CD4-positive, alpha-beta T cell treated with Interleukin-4 for 4 hours (primary cell): ENCODE measurements around the gene TAS2R50.
A peak's percentile ranks its signal among the peaks of the same experiment; 100 is the strongest.
"Not testable (repeated sequence)": the region's sequence is repeated elsewhere in the genome, so short reads cannot be mapped to it uniquely, and the experiment has no call there.

ENCODE experiments used
- DNase-seq: peaks from one replicate; pipeline ENCODE4 v3.0.0-alpha.2; 2020

The TAS2R50 gene, protein sequence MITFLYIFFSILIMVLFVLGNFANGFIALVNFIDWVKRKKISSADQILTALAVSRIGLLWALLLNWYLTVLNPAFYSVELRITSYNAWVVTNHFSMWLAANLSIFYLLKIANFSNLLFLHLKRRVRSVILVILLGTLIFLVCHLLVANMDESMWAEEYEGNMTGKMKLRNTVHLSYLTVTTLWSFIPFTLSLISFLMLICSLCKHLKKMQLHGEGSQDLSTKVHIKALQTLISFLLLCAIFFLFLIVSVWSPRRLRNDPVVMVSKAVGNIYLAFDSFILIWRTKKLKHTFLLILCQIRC

DNA sequence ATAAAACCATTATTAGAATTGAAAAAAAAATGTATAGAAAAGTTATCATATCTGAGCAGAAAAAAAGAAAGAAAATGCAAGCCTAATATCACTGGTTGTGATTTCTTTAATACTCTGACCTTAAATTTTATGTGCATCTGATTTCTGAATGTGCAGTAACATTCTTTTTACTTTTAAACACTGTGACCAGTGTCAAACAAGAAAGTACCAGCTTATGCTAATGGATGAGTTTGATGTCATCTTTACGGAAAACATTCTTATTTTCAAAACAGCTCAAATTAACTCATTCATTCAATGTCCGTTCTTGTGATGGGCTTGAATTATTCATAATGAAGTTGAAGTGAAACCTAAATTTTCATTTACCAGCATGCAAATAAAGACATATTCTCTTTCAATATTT, at the start of gene TAS2R50:
TAS2R50 (minus strand) TSS at position 101 of the 400 bp plus-strand sequence; CDS start at position 49, 52 bp downstream.
- DNase-seq = no peak

- not testable (repeated sequence) for DNase-seq
Measured at GRCh38 chr12:11033959-11034358, 47.2 kb upstream of the TAS2R50 start.

DNA sequence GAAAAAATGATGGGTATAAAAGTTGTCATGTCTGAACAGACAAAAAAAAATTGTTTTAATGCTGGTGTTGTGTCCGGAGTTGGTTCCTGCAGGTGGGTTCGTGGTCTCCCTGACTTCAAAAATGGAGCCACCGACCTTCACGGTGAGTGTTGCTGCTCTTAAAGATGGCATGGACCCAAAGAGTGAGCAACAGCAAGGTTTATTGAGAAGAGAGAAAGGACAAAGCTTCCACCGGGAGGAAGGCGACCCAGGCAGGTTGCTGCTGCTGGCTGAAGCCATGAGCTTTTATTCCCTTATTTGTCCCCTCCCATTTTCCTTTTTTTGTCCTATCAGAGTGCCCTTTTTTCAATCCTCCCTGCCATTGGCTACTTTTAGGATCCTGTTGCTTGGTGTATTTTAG, 44.6 kb upstream of the TAS2R50 start, which contains the start of gene TAS2R31:
TAS2R31 (minus strand) TSS at position 101 of the 400 bp plus-strand sequence; CDS start at position 29, 72 bp downstream.
- no peak for DNase-seq

GRCh38 chr12:11026118-11026517, 39.4 kb upstream of the TAS2R50 start:
- DNase-seq = no peak

- no peak for DNase-seq
Measured at GRCh38 chr12:11023387-11023786, 36.7 kb upstream of the TAS2R50 start.

- DNase-seq = no peak
Measured at GRCh38 chr12:11022520-11022919, 35.8 kb upstream of the TAS2R50 start, which contains the start of gene TAS2R19. TAS2R19 (minus strand) TSS chr12:11022620; CDS start chr12:11022571, 49 bp downstream.

- DNase-seq = no peak
Measured at GRCh38 chr12:11016937-11017336, 30.2 kb upstream of the TAS2R50 start.

GRCh38 chr12:11015775-11016430, 29.2 kb upstream of the TAS2R50 start:
- DNase-seq = no peak

- DNase-seq = no peak
Measured at GRCh38 chr12:11014234-11014633, 27.5 kb upstream of the TAS2R50 start.

DNA sequence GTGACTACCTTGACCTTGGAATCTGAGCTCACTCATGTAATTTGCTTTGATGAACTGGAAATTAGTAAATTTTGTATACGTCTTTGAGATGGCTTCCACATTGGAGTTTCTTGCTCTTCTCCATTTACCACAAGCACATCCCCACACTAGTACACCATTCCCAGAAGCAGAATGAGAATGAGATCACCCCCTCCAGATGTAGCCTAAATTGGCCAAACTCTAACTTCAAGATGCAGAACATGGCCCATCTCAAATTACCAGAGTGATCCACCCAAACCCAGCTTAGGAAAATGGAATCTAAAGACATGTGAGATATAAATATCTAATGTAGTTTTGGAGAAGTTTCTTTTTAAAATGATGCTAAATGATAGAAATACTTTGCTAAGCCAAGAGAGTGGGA, 20.9 kb upstream of the TAS2R50 start:
- DNase-seq = no peak

DNA sequence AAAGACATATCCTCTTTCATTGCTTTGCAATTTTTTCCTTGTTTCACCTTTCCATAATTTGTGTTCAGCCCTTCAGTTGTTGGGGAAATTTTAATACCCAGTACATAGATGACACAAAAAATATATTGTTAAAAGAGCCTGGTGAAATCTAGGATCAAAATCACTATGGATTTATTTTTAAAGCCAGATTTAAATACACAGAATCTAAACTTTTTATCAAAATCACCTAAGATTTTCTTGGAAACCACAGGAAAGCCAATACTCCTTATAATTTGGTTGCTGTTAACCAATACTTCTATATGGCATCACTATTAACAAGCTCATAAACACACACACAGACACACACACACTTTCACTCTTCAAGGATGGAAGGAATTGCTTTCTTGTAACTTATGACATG, 11.5 kb upstream of the TAS2R50 start, which contains the start of gene TAS2R20:
TAS2R20 (minus strand) TSS at position 101 of the 400 bp plus-strand sequence. CDS start 429 bp downstream, outside the sequence.
- no peak for DNase-seq

- DNase-seq = no peak
Measured at GRCh38 chr12:10994307-10994706, 7.6 kb upstream of the TAS2R50 start.

DNA sequence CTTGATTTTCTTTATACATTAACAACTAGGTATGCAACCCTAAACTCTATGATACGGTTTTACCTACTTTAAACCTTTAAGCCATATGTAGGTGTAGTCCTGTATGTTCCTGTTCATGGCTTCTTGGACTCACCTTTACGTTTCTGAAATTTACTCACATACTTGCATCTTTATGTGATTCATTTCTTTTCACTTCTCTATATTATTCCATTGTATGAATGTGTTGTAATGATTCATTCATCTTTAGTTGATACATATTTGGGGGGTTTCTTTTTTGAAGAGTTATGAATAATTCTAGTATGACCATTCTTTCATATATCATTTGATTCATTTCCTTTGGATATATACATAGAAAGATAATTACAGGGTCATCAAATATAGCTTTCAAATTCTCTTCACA, 2.4 kb upstream of the TAS2R50 start:
- DNase-seq = no peak

GRCh38 chr12:10982244-10982643, 4.5 kb downstream of the TAS2R50 start:
- DNase-seq = peak; percentile 53

DNA sequence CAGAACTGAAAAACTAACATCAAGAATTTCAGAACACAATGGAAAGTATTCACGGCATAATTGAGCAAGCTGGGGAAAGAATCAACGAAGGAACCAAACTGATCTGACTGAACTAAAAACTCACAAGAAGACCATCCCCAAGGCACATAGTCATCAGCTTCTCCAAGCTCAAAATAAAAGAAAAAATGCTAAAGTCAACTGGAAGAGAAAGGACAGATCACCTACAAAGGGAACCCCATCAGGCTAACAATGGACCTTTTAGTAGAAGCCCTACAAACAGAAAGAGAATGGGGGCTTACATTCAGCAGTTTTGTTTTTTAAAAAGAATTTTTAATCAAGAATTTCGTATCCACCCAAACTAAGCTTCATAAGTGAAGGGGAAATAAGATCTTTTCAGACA, 11.7 kb downstream of the TAS2R50 start:
- no peak for DNase-seq

GRCh38 chr12:10968765-10969456, 17.8 kb downstream of the TAS2R50 start:
- DNase-seq = no peak

DNA sequence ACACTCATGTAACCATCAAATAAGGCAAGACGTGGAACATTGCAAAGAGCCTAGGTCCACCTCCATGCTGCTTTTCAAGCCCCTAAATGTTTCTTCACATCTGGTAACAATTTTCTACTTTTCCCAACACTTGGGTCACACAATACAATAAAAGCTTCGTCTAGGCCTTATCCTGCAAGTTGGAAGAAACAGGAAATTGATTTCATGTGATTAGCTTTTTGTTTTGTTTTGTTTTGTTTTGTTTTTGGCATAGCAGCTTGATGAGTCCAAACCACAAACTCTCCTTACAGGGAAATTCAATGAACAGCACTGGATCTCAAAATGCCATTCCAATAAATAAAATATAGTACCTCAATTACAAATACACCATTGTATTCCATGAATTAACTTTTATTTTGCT, 19.3 kb downstream of the TAS2R50 start:
- DNase-seq = no peak

DNA sequence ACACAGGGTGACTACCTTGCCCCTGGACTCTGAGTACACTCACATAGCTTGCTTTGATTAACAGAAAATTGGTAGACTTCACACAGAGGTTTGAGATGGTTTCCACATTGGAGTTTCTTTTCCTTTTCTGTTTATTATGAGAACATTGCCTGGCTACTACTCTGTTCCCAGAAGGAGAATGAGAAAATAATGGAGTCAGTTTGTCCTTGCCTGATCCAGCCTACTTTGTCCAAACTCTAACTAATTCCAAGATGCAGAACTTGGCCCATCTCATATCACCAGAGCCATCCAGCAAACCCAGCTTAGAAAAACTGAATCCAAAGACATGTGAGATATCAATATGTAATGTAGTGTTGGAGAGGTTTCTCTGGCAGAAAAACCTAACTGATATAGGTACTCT, 20.4 kb downstream of the TAS2R50 start:
- DNase-seq = no peak

DNA sequence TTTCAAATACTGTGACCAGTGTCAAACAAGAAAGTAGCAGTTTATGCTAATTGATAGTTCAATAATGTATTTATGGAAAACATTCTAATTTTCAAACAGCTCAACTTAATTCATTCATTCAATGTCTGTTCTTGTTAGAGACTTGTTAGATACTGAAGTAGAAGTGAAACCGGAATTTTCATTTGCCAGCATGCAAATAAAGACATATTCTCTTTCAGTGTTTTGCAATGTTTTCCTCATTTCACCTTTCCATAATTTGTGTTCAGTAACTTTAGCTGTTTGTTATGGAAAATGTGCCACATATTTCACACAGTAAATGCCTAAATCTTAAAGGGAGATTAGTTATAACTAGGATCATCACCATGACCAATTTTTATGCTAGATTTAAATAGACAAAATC, 21.2 kb downstream of the TAS2R50 start:
- no peak for DNase-seq

GRCh38 chr12:10960211-10960610, 26.5 kb downstream of the TAS2R50 start:
- DNase-seq = peak; percentile 7

DNA sequence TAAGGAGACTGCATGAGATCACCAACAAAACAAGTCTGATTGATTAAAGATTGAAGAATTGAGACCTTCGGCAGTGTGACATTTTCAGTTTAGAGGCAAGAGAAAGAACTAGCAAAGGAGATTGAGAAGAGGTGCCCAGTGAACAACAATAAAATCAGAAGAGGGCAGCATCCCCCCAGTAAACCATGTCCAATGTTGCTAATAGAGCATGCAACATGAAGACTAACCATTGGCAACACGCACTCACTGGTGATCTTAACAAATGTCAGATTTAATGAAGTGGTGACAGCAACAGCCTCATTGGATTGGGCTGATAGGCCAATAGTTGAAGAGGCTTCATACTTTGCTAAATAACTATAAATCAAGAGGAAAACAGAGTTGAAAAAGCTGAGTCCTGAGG, 26.9 kb downstream of the TAS2R50 start:
- DNase-seq = peak; percentile 5

DNA sequence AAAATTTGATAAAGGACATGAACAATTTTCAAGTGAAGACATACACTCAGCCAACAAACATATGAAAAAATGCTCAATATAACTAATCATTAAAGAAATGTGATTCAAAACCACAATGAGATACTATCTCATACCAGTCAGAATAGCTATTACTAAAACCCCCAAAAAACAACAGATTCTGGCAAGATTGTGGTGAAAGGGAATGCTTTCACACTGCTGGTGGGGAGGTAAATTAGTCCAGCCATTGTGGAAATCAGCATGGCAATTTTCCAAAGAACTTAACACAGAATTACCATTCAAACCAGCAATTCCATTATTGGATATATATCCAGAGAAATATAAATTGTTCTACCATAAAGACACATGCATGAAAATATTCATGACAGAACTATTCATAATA, 29.0 kb downstream of the TAS2R50 start:
- DNase-seq = no peak

DNA sequence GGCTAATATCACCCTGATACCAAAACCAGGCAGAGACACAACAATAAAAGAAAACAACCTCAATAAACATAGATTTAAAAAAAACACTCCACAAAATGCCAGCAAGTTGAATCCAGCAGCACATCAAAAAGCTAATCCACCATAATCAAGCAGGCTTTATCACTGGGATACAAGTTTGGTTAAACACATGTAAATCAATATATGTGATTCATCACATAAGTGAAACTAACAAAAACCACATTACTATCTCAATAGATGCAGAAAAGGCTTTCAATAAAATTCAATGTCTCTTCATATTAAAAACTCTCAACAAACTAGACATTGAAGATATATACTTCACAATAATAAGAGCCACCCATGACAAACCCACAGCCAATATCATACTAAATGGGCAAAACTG, 30.6 kb downstream of the TAS2R50 start:
- no peak for DNase-seq

DNA sequence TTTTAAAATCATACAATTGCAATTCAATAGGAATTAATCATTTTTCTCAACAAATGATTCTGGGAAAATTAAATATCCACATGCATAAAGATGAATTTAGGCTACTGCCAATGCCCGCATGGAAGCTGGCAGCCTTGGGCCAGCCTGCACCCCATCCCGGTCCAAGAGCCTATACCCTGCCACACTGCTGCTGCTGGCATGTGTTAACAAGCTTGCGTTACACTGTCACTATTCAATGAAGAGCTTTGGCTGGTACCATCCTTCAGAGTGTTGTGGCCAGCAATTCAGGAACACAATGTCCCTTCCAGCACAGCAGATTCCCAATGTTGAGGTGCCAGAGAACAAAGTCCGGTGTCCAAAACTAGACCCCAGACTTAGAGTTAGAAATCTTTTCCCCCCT, 34.1 kb downstream of the TAS2R50 start:
- no peak for DNase-seq
